Stomach (tissue), 9 donors: ENCODE results near the gene CST4. TPM values are rescaled to one million over a fixed set of nuclear protein-coding genes. Genes with fewer than 3 reads are reported as not detected.

Experiments
- DNase-seq, 2 donors: peaks; one replicate each; pipeline versions ENCODE4 v3.0.0 to v3.0.0-alpha.2; 2013 to 2019
- H3K27ac ChIP-seq, 5 donors: fragments of 200-600 bp in 4 of 5; sonication (generic) in 4 of 5; one replicate each; pipeline ENCODE4 v1.5.1; 2013 to 2019; ENCODE audit warnings: mild to moderate bottlenecking in 1 of 5, moderate library complexity in 1 of 5
- H3K27me3 ChIP-seq, 3 donors: fragments of 200-600 bp; sonication (generic); one replicate each; pipeline ENCODE4 v1.5.1; 2017 to 2019; ENCODE audit warnings: mixed run types in 1 of 3
- H3K36me3 ChIP-seq, 4 donors: fragments of 200-600 bp; sonication (generic); 1 replicate in 3 of 4; 2 replicates in 1 of 4; pipeline ENCODE4 v1.5.1; 2016 to 2019
- H3K4me1 ChIP-seq, 4 donors: fragments of 200-600 bp; sonication (generic); one replicate each; pipeline ENCODE4 v1.5.1; 2016 to 2019
- H3K4me3 ChIP-seq, 4 donors: fragments of 200-600 bp; sonication (generic) in 3 of 4; one replicate each; pipeline ENCODE4 v1.5.1; 2016 to 2019; ENCODE audit warnings: mild to moderate bottlenecking in 1 of 4
- H3K9me3 ChIP-seq, 4 donors: fragments of 200-600 bp; sonication (generic); one replicate each; pipeline ENCODE4 v1.5.1; 2016 to 2019
- EP300 ChIP-seq: sonication (generic); formaldehyde crosslinking; IDR thresholded peaks from one replicate; pipeline ENCODE4 v1.6.1; 2017; ENCODE audit warnings: antibody characterized with exemption
- POLR2A ChIP-seq, 4 donors: fragments of 450-650 bp; IDR thresholded peaks; one replicate each; pipeline ENCODE4 v1.6.1; 2016; ENCODE audit warnings: antibody characterized with exemption in 4 of 4, control low read depth in 2 of 4, mild to moderate bottlenecking in 1 of 4, moderate library complexity in 1 of 4
- POLR2AphosphoS5 ChIP-seq, 3 donors: sonication (generic); formaldehyde crosslinking; IDR thresholded peaks; one replicate each; pipeline ENCODE4 v1.6.1; 2016; ENCODE audit warnings: antibody characterized with exemption in 3 of 3
- WGBS, 5 donors: extraction: QIAGEN DNeasy Blood & Tissue Kit in 3 of 5; methylation state at CpG; one replicate each; pipeline versions ENCODE4 v1.1.5 to v1.1.7; 2013 to 2018; 5-methylcytosine and 5-hydroxymethylcytosine counted together
- intact Hi-C: fragments of 100-400 bp; cut with DNase I; formaldehyde crosslinking; loops from one replicate; pipeline ENCODE4 v1.15.1; 2023; ENCODE audit warnings: low total_unique reads
- polyA plus RNA-seq, 3 donors: library from polyadenylated mRNA; stranded (reverse); fragments of 200-250 nt; gene quantifications; one replicate each; pipeline ENCODE4 v1.2.3, GENCODE V29; 2013
- total RNA-seq, 5 donors: library from RNA; depleted of rRNA; stranded (reverse); fragments of >200 nt; gene quantifications; one replicate each; pipeline versions ENCODE4 v1.1.0 to v1.2.3, GENCODE V29; 2014 to 2016
- TF ChIP-seq, protein P1 (sequence below), 7 experiments: fragments of 450-650 bp in 4 of 7; fragments of 200-600 bp in 3 of 7; sonication (generic) in 3 of 7; IDR thresholded peaks; one replicate each; pipeline ENCODE4 v1.5.1; 2016 to 2019; ENCODE audit warnings: antibody characterized with exemption in 7 of 7, control low read depth in 2 of 7, mild to moderate bottlenecking in 1 of 7
- donor health status: healthy with polysubstance abuse.
- donor health status: Bipolar disorder and iron deficiency.
- donor health status: healthy.

CST4 gene
- total and polyA plus RNA-seq, 8 donors: not detected

GRCh38 chr20:23655491-23656211 lies 33.2 kb downstream of the CST4 start:
- DNase-seq: peak in 1 of 2 donors; percentile 68
- H3K27me3 ChIP-seq: no peaks in the 10 kb centered on the region
- WGBS, 5 donors: 36 to 55% (median 52%) methylated on average over 16 to 23 of the region's 23 CpGs
- H3K27ac ChIP-seq: peak overlapping the region in 4 of 5 donors; percentile 48 to 71 (median 57)
- H3K36me3 ChIP-seq: no peaks in the 10 kb centered on the region
- TF ChIP-seq, protein P1, sequence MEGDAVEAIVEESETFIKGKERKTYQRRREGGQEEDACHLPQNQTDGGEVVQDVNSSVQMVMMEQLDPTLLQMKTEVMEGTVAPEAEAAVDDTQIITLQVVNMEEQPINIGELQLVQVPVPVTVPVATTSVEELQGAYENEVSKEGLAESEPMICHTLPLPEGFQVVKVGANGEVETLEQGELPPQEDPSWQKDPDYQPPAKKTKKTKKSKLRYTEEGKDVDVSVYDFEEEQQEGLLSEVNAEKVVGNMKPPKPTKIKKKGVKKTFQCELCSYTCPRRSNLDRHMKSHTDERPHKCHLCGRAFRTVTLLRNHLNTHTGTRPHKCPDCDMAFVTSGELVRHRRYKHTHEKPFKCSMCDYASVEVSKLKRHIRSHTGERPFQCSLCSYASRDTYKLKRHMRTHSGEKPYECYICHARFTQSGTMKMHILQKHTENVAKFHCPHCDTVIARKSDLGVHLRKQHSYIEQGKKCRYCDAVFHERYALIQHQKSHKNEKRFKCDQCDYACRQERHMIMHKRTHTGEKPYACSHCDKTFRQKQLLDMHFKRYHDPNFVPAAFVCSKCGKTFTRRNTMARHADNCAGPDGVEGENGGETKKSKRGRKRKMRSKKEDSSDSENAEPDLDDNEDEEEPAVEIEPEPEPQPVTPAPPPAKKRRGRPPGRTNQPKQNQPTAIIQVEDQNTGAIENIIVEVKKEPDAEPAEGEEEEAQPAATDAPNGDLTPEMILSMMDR (IDR thresholded peaks at IDR 0.05): no peak
- TF ChIP-seq POLR2AphosphoS5 (IDR thresholded peaks at IDR 0.05) (no peak), EP300 (no peak), POLR2A (IDR thresholded peaks at IDR 0.05) (no peak)
- H3K4me3 ChIP-seq: peak overlapping the region in 1 of 4 donors; percentile 7
- intact Hi-C loops: no loop called here
- H3K9me3 ChIP-seq: no peaks in the 10 kb centered on the region
- peaks cover 0 to 35% (median 17%) of the 10 kb centered on the region in 4 donors for H3K4me1 ChIP-seq

DNA sequence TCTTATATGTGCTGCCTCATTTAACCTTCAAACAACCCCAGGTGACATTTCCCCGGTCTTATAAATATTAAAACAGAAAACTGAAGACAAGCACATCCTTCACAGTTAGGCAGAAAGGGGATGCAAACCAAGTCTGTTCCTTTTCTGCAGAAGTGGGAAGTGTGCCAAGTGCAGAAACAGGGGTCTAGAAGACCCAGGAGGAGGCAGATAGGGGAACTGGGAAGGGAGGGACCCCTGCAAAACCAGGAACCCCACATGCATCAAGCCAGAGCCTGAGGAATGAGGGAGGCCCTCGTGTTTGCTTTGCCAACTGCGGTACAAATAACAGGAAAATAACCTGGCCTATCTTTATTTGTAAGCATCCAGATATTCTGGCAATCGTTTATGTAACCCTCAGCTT lies 34.1 kb downstream of the CST4 start:
- 48 to 62% (median 51%) methylated on average over 4 of the region's 4 CpGs for WGBS, 5 donors
- no peaks in the 10 kb centered on the region for H3K27me3 ChIP-seq
- H3K27ac ChIP-seq: peak overlapping the region in 2 of 5 donors; percentile 48 to 71
- no peaks in the 10 kb centered on the region for H3K36me3 ChIP-seq
- H3K4me3 ChIP-seq: no peak overlapping the region
- TF ChIP-seq EP300: no peak
- no peak for TF ChIP-seq POLR2A (IDR thresholded peaks at IDR 0.05)
- no peak for TF ChIP-seq POLR2AphosphoS5 (IDR thresholded peaks at IDR 0.05)
- TF ChIP-seq, protein P1 (IDR thresholded peaks at IDR 0.05): no peak
- H3K9me3 ChIP-seq: no peaks in the 10 kb centered on the region
- peaks cover 0 to 35% (median 17%) of the 10 kb centered on the region in 4 donors for H3K4me1 ChIP-seq
- no peak for DNase-seq
- intact Hi-C loops: no loop called here

- Histone ChIP-seq H3K4me1 (peaks cover 0 to 35% (median 17%) of the 10 kb centered on the region in 4 donors), H3K4me3 (no peak overlapping the region), H3K27me3 (no peaks in the 10 kb centered on the region), H3K27ac (no peak overlapping the region), H3K36me3 (no peaks in the 10 kb centered on the region), H3K9me3 (no peaks in the 10 kb centered on the region)
- intact Hi-C loops: no loop called here
- TF ChIP-seq POLR2AphosphoS5 (IDR thresholded peaks at IDR 0.05) (no peak), POLR2A (IDR thresholded peaks at IDR 0.05) (no peak), EP300 (no peak)
- TF ChIP-seq, protein P1 (IDR thresholded peaks at IDR 0.05): no peak
- WGBS, 5 donors: 55 to 79% (median 72%) methylated on average over 2 of the region's 2 CpGs
- no peak for DNase-seq
These were observed 34.8 kb downstream of the CST4 start for GRCh38 chr20:23654000-23654399.

DNA sequence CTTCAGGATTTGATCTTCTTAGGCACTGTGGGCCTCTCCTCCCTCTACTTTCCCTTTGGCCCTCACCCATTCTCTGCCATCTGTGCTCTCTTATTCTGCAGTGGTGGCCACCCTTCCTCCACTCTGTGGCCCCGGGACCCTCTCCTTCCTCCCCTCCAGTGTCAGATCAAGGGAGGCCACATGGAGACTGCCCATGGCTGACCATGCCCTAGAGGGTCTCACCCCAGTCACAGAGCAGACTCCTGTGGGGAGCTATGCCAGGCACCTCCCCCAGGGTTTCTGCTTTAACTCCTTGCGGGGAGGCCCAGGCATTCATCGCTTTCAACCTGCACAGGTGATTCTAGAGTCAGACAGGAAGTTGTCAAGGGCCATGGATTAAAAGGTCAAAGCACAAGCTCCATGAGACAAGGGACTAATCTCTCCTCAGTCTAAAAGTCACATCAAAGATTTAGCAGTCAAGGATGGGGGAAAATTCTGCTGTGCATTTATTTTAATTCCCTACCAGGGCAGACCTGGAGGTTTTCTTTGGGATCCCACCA lies 35.4 kb downstream of the CST4 start:
- Histone ChIP-seq H3K27me3 (no peaks in the 10 kb centered on the region), H3K9me3 (no peaks in the 10 kb centered on the region), H3K36me3 (no peaks in the 10 kb centered on the region), H3K27ac (no peak overlapping the region), H3K4me1 (peaks cover 0 to 35% (median 17%) of the 10 kb centered on the region in 4 donors), H3K4me3 (no peak overlapping the region)
- no peak for DNase-seq
- TF ChIP-seq POLR2AphosphoS5 (IDR thresholded peaks at IDR 0.05): no peak
- no peak for TF ChIP-seq EP300
- no peak for TF ChIP-seq POLR2A (IDR thresholded peaks at IDR 0.05)
- TF ChIP-seq, protein P1 (IDR thresholded peaks at IDR 0.05): no peak
- intact Hi-C loops: no loop called here
- WGBS, 5 donors: 85 to 97% (median 92%) methylated on average over 3 of the region's 3 CpGs
